GM21825 (cell line): ENCODE measurements around the gene ABCC5.
"Not testable (repeated sequence)": the region's sequence is repeated elsewhere in the genome, so short reads cannot be mapped to it uniquely, and the experiment has no call there.

Source experiments
- ATAC-seq: cut with Tn5 transposase; IDR thresholded peaks from one replicate; pipeline ENCODE4 v1.9.1; 2021; ENCODE audit warnings: mild to moderate bottlenecking, moderate library complexity; ENCODE audit not compliant: unreplicated experiment

The ABCC5 gene

GRCh38 chr3:184017672-184018423 lies at the start of gene ABCC5:
TSS of gene ABCC5 (minus strand) at chr3:184017884. CDS start at chr3:184014392, 3,492 bp downstream.
- peak; percentile 97 for ATAC-seq

GRCh38 chr3:184066211-184066610 lies 48.5 kb upstream of the ABCC5 start:
- ATAC-seq = no peak

GRCh38 chr3:184062637-184063036 lies 45.0 kb upstream of the ABCC5 start:
- no peak for ATAC-seq

- no peak for ATAC-seq
These were observed 41.7 kb upstream of the ABCC5 start for GRCh38 chr3:184059424-184059823.

- no peak for ATAC-seq
These were observed 40.3 kb upstream of the ABCC5 start for GRCh38 chr3:184058029-184058428.

- no peak for ATAC-seq
These were observed 35.1 kb upstream of the ABCC5 start, which contains the start of gene HTR3C for GRCh38 chr3:184052767-184053166. TSS of gene HTR3C (plus strand) at chr3:184053047. CDS start at chr3:184053081, 34 bp downstream.

GRCh38 chr3:184050217-184050847 lies 32.6 kb upstream of the ABCC5 start:
- ATAC-seq = no peak

GRCh38 chr3:184045995-184046394 lies 28.3 kb upstream of the ABCC5 start:
- no peak for ATAC-seq

- no peak for ATAC-seq
These were observed 24.9 kb upstream of the ABCC5 start for GRCh38 chr3:184042617-184043016.

- ATAC-seq = no peak
These were observed 22.3 kb upstream of the ABCC5 start for GRCh38 chr3:184040010-184040409.

GRCh38 chr3:184039414-184039813 lies 21.7 kb upstream of the ABCC5 start:
- no peak for ATAC-seq

GRCh38 chr3:184038307-184038706 lies 20.6 kb upstream of the ABCC5 start:
- not testable (repeated sequence) for ATAC-seq

- ATAC-seq = no peak
These were observed 20.1 kb upstream of the ABCC5 start for GRCh38 chr3:184037816-184038215.

GRCh38 chr3:184031187-184031792 lies 13.6 kb upstream of the ABCC5 start, which contains the start of gene HTR3D:
TSS of gene HTR3D (plus strand) at chr3:184031742. CDS start at chr3:184031742, 0 bp downstream.
- no peak for ATAC-seq

GRCh38 chr3:184030536-184030935 lies 12.9 kb upstream of the ABCC5 start:
- no peak for ATAC-seq

- no peak for ATAC-seq
These were observed 11.8 kb upstream of the ABCC5 start for GRCh38 chr3:184029443-184029842.

GRCh38 chr3:184028275-184028890 lies 10.7 kb upstream of the ABCC5 start:
- not testable (repeated sequence) for ATAC-seq

GRCh38 chr3:184025256-184025655 lies 7.6 kb upstream of the ABCC5 start:
- not testable (repeated sequence) for ATAC-seq

GRCh38 chr3:184022323-184022722 lies 4.6 kb upstream of the ABCC5 start:
- ATAC-seq = no peak

- no peak for ATAC-seq
These were observed 815 bp upstream of the ABCC5 start for GRCh38 chr3:184018424-184018973.
